ENCODE data around the gene FANCI. TPM values are rescaled to one million over a fixed set of nuclear protein-coding genes. Genes with fewer than 3 reads are reported as not detected.

FANCI gene
- 1 to 10 TPM; 2.6 to 8.2 (median 5.1) TPM for polyA plus RNA-seq (ENCODE audit: low read depth in 6 of 6)

DNA sequence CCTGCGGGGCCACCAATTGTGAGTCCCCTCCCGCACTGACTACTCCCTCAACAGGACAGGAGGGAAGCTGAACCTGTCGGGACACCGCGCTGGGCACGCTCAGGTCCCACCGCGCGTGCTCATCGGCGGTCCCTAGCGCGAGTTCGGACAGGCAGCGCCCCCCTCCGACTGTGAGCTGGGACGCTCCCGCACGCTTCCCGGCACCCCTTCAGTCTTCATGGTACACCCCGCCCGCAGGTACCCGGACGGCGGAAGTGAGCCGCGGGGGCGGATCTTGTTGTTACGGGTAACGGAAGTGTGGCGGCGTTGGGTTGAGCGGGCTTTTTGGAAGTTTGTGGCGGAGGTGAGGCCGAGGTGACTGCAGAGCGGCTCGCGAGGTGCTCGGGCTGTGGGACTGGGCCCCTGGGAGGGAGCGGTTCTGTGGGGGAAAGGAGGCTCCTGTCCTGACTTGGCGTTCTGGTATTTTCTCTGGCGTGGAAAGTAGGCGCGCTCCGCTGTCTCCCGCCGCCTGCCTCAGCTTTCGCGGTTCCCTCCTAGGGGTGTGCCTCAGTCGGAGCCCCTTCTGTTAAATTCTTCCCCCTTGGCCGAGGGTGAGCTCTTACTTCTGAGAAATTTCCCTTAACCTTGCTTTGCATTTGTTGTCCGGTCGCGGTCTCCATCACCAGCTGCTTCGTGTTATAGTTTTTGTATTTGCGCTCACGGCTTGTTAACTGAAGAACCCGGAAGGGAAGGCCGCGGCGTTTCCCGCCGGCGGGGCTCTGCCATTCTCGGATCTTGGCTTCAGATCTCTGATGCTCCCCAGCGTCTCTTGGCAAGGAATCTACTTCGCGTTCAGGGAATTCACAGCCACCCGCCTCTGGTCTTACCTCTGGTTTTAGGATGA, at the start of gene FANCI:
Gene FANCI (plus strand): TSS at position 289 of the 883 bp plus-strand sequence. CDS start 3,669 bp downstream, outside the sequence.
- DNase-seq = peak; percentile 88
- H3K27me3 Mint-ChIP-seq = no peaks in the 10 kb centered on the region
- H3K9me3 Mint-ChIP-seq = no peaks in the 10 kb centered on the region
- ATAC-seq (ENCODE audit: low read depth in 2 of 2) = peak; percentile 95 to 96
- peak within 1 kb of the TSS; percentile 85 to 98 (median 96) for H3K4me3 Mint-ChIP-seq
- no peaks in the 10 kb centered on the region for H3K36me3 Mint-ChIP-seq
- peaks cover 16 to 30% (median 30%) of the 10 kb centered on the region in 3 donors for H3K4me1 Mint-ChIP-seq
- H3K27ac Mint-ChIP-seq = peak within 1 kb of the TSS; percentile 37 to 94 (median 87)

DNA sequence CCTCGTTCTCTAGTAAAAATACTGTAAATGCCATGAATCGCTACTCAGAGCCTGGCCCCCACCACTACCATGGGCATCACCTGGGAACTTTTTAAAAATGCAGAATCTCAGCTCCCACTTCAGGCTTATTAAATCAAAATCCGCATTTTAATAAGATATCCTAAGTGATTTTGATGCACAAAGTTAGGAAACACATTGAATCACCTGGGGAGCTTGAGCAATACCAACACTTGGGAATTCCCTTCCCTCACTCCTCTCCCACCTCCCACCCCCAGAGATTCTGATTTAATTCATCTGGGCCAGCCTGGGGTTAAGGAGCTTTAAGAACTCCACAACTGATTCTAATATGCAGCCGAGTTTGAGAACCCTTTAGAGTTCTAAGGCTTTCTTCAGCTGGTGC, 49.2 kb upstream of the FANCI start:
- peaks cover 38 to 42% of the 10 kb centered on the region in 2 donors for H3K36me3 Mint-ChIP-seq
- H3K27ac Mint-ChIP-seq = no peak overlapping the region
- ATAC-seq (ENCODE audit: low read depth in 2 of 2) = no peak
- no peaks in the 10 kb centered on the region for H3K9me3 Mint-ChIP-seq
- no peak for DNase-seq
- no peaks in the 10 kb centered on the region for H3K27me3 Mint-ChIP-seq
- no peak overlapping the region for H3K4me3 Mint-ChIP-seq
- H3K4me1 Mint-ChIP-seq = no peaks in the 10 kb centered on the region

DNA sequence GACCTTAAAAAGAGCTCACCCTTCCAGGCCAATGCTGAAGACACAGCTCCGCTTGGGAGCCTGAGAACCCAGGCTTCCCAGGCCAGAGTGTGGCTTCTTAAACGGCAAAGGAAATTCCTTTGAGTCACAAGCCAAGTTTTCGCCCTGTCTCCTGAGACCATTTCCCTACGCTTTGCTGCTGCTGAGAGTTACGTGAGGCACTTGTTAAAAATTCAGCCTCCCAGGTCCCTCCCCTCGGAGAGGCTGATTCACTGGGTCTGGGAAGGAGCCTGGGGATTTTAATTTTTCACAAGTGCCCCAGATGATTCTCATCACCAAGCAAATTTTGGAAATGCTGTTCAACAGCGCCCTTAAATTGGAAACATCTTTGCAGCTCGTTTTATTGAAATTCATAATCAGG, 47.9 kb upstream of the FANCI start:
- H3K27ac Mint-ChIP-seq = peak overlapping the region in 1 of 6 donors; percentile 43
- DNase-seq = no peak
- H3K27me3 Mint-ChIP-seq = no peaks in the 10 kb centered on the region
- H3K9me3 Mint-ChIP-seq = no peaks in the 10 kb centered on the region
- ATAC-seq (ENCODE audit: low read depth in 2 of 2) = no peak
- H3K36me3 Mint-ChIP-seq = peaks cover 34 to 37% of the 10 kb centered on the region in 2 donors
- no peaks in the 10 kb centered on the region for H3K4me1 Mint-ChIP-seq
- no peak overlapping the region for H3K4me3 Mint-ChIP-seq

- H3K27me3 Mint-ChIP-seq = no peaks in the 10 kb centered on the region
- H3K4me1 Mint-ChIP-seq = no peaks in the 10 kb centered on the region
- DNase-seq (no peak), ATAC-seq (ENCODE audit: low read depth in 2 of 2) (no peak)
- peaks cover 33 to 37% of the 10 kb centered on the region in 2 donors for H3K36me3 Mint-ChIP-seq
- no peak overlapping the region for H3K4me3 Mint-ChIP-seq
- H3K27ac Mint-ChIP-seq = peak overlapping the region in 1 of 6 donors; percentile 63
- no peaks in the 10 kb centered on the region for H3K9me3 Mint-ChIP-seq
These were observed 47.5 kb upstream of the FANCI start for GRCh38 chr15:89196241-89196640.

DNA sequence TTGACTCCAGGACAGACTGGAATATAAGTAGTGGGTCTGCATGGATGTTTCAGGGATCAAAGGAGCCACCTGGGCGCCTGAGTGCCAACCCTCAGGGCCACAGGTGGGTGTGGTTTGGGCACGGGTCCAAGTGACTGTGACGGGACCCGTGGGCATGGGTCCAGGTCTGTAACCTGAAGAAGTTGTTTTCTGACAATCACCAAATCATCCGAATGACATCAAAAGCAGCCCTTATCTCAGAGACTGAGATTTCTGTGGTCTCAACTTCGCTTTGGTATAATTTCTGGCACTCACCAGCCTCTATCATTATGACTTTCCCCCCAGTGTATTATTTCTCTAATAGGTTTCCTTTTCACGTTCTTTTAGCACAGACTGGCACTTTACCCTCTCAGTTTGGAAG, 46.8 kb upstream of the FANCI start:
- H3K27ac Mint-ChIP-seq = no peak overlapping the region
- H3K4me3 Mint-ChIP-seq = no peak overlapping the region
- no peaks in the 10 kb centered on the region for H3K27me3 Mint-ChIP-seq
- peaks cover 30 to 33% of the 10 kb centered on the region in 2 donors for H3K36me3 Mint-ChIP-seq
- H3K9me3 Mint-ChIP-seq = no peaks in the 10 kb centered on the region
- H3K4me1 Mint-ChIP-seq = no peaks in the 10 kb centered on the region
- ATAC-seq (ENCODE audit: low read depth in 2 of 2) (no peak), DNase-seq (no peak)

- H3K36me3 Mint-ChIP-seq = peaks cover 29 to 30% of the 10 kb centered on the region in 2 donors
These were observed 46.2 kb upstream of the FANCI start for GRCh38 chr15:89197503-89197971.

DNA sequence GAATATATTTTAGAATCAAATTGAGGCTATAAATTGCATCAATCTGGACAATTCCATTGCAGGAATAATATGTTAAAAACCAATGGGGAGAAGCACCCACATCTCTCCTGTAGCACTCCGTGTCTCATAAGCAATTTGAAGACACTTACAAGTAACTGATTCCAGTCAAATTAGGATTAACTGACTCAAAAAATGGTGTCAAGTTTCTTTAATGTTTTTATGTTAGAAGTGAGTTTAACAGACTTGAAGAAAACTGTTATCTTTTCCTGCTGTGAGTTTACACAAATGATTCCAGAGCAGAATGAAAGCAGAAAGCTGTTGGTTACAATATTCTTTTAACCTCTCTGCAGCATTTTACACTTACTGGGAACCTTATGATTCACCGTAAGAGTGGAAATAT, 45.6 kb upstream of the FANCI start:
- DNase-seq (no peak), ATAC-seq (ENCODE audit: low read depth in 2 of 2) (no peak)
- H3K4me3 Mint-ChIP-seq = no peak overlapping the region
- no peaks in the 10 kb centered on the region for H3K27me3 Mint-ChIP-seq
- H3K36me3 Mint-ChIP-seq = peaks cover 22 to 26% of the 10 kb centered on the region in 2 donors
- no peak overlapping the region for H3K27ac Mint-ChIP-seq
- no peaks in the 10 kb centered on the region for H3K9me3 Mint-ChIP-seq
- H3K4me1 Mint-ChIP-seq = no peaks in the 10 kb centered on the region

More at GRCh38 chr15:89197503-89197971, 46.2 kb upstream of the FANCI start:
- no peak for ATAC-seq (ENCODE audit: low read depth in 2 of 2)
- DNase-seq = no peak
- no peaks in the 10 kb centered on the region for H3K27me3 Mint-ChIP-seq
- H3K4me1 Mint-ChIP-seq = no peaks in the 10 kb centered on the region
- H3K27ac Mint-ChIP-seq = no peak overlapping the region
- no peaks in the 10 kb centered on the region for H3K9me3 Mint-ChIP-seq
- peak overlapping the region in 1 of 8 donors; percentile 22 for H3K4me3 Mint-ChIP-seq

DNA sequence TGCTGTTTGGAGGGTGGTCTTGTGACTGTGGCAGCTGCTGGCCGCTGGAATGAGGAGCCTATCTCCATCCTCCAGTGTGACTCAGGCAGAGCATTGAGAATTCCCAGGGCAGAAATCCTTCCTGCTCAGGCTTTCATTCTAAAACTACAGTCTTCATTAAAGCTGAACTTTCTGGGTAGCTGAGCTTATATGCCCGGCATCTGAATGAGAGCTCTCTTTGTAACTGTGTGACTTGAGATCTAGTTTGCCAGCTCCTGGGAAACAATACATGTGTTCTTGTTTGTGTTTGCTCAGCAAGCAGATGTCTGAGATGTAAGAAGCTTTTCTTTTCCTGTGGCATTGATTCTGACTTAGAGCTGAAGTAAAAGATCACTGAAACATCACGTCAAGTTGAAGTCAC, 44.8 kb upstream of the FANCI start:
- DNase-seq (no peak), ATAC-seq (ENCODE audit: low read depth in 2 of 2) (no peak)
- H3K27me3 Mint-ChIP-seq = no peaks in the 10 kb centered on the region
- H3K27ac Mint-ChIP-seq = peak overlapping the region in 1 of 6 donors; percentile 24
- no peak overlapping the region for H3K4me3 Mint-ChIP-seq
- H3K4me1 Mint-ChIP-seq = peaks cover 0 to 4% (median 0%) of the 10 kb centered on the region in 3 donors
- H3K9me3 Mint-ChIP-seq = no peaks in the 10 kb centered on the region
- peaks cover 21 to 22% of the 10 kb centered on the region in 2 donors for H3K36me3 Mint-ChIP-seq

- no peak for ATAC-seq (ENCODE audit: low read depth in 2 of 2)
- no peaks in the 10 kb centered on the region for H3K27me3 Mint-ChIP-seq
- H3K36me3 Mint-ChIP-seq = peaks cover 21 to 22% of the 10 kb centered on the region in 2 donors
- H3K4me1 Mint-ChIP-seq = peaks cover 0 to 6% (median 0%) of the 10 kb centered on the region in 3 donors
- H3K4me3 Mint-ChIP-seq = no peak overlapping the region
- H3K27ac Mint-ChIP-seq = peak overlapping the region in 1 of 6 donors; percentile 56
- DNase-seq = no peak
- no peaks in the 10 kb centered on the region for H3K9me3 Mint-ChIP-seq
These were observed 44.0 kb upstream of the FANCI start for GRCh38 chr15:89199746-89200145.

DNA sequence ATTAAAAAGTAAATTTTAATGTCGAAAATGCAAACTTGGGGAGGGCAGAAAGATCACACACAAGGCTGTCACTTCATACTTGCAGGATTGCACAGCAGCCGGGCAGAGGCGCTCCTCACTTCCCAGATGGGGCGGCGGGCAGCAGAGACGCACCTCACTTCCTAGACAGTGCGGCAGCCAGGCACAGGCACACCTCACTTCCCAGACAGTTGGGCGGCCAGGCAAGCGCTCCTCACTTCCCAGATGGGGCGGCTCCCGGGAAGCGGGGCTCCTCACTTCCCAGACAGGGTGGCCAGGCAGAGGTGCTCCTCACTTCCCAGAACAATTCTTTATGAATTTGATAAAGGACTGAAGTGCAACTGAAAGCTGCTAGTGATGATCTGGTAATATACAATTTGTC, 43.6 kb upstream of the FANCI start:
- H3K4me3 Mint-ChIP-seq = no peak overlapping the region
- H3K9me3 Mint-ChIP-seq = no peaks in the 10 kb centered on the region
- ATAC-seq (ENCODE audit: low read depth in 2 of 2) (no peak), DNase-seq (no peak)
- peaks cover 0 to 6% (median 0%) of the 10 kb centered on the region in 3 donors for H3K4me1 Mint-ChIP-seq
- no peaks in the 10 kb centered on the region for H3K27me3 Mint-ChIP-seq
- peaks cover 20% of the 10 kb centered on the region in 2 donors for H3K36me3 Mint-ChIP-seq
- no peak overlapping the region for H3K27ac Mint-ChIP-seq

GRCh38 chr15:89201465-89202005, 42.2 kb upstream of the FANCI start:
- Mint-ChIP-seq H3K4me3 (no peak overlapping the region), H3K4me1 (peaks cover 0 to 6% (median 2%) of the 10 kb centered on the region in 3 donors), H3K27me3 (no peaks in the 10 kb centered on the region), H3K9me3 (no peaks in the 10 kb centered on the region), H3K36me3 (peaks cover 9 to 15% of the 10 kb centered on the region in 2 donors), H3K27ac (peak overlapping the region in 1 of 6 donors; percentile 18)
- DNase-seq (no peak), ATAC-seq (ENCODE audit: low read depth in 2 of 2) (no peak)

GRCh38 chr15:89203705-89204273, 40.0 kb upstream of the FANCI start:
- ATAC-seq (ENCODE audit: low read depth in 2 of 2) (no peak), DNase-seq (no peak)
- Mint-ChIP-seq H3K9me3 (no peaks in the 10 kb centered on the region), H3K4me1 (peaks cover 6 to 9% (median 8%) of the 10 kb centered on the region in 3 donors), H3K36me3 (peaks cover 5 to 7% of the 10 kb centered on the region in 2 donors), H3K27ac (peak overlapping the region in 1 of 6 donors; percentile 29), H3K4me3 (no peak overlapping the region), H3K27me3 (peaks cover 0 to 6% (median 0%) of the 10 kb centered on the region in 3 donors)

DNA sequence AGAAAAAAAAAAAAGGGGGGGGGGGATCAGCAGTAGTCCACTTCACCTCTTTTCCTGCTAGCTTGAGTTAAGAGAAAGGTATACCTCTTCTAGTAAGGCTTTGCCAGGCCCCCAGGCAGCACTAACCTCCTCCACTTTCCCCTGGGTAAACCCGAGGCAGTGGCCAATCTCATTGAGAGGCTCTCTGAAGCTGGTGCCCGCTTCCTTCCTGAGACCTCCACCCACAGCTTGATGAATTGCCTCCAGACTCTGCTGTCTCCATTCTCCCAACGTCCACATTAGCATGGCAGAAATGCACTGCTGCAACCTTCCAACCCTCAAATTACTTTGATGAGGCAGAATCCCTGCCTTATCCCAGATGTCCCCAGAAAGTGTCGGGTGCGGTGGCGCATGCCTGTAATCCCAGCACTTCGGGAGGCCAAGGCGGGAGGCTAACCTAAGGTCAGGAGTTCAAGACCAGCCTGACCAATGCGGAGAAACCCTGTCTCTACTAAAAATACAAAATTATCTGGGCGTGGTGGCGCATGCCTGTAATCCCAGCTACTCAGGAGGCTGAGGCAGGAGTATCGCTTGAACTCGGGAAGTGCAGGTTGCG, 37.7 kb upstream of the FANCI start:
- Mint-ChIP-seq H3K9me3 (no peaks in the 10 kb centered on the region), H3K4me1 (peaks cover 6 to 9% (median 8%) of the 10 kb centered on the region in 3 donors), H3K4me3 (no peak overlapping the region), H3K27me3 (peaks cover 0 to 6% (median 0%) of the 10 kb centered on the region in 3 donors), H3K27ac (no peak overlapping the region), H3K36me3 (peaks cover 4% of the 10 kb centered on the region in 2 donors)
- ATAC-seq (ENCODE audit: low read depth in 2 of 2) = no peak
- DNase-seq = no peak

Data from naive B cell (primary cell).